NCI-H345 treated with DMSO at 0.1 percent for 48 hours (cell line): ENCODE data around the gene KLHL17.

Source experiments
- DNase-seq: peaks from one replicate; lab custom pipeline; 2025; ENCODE audit not compliant: unreplicated experiment; lab: John Stamatoyannopoulos, UW

KLHL17 gene

DNA sequence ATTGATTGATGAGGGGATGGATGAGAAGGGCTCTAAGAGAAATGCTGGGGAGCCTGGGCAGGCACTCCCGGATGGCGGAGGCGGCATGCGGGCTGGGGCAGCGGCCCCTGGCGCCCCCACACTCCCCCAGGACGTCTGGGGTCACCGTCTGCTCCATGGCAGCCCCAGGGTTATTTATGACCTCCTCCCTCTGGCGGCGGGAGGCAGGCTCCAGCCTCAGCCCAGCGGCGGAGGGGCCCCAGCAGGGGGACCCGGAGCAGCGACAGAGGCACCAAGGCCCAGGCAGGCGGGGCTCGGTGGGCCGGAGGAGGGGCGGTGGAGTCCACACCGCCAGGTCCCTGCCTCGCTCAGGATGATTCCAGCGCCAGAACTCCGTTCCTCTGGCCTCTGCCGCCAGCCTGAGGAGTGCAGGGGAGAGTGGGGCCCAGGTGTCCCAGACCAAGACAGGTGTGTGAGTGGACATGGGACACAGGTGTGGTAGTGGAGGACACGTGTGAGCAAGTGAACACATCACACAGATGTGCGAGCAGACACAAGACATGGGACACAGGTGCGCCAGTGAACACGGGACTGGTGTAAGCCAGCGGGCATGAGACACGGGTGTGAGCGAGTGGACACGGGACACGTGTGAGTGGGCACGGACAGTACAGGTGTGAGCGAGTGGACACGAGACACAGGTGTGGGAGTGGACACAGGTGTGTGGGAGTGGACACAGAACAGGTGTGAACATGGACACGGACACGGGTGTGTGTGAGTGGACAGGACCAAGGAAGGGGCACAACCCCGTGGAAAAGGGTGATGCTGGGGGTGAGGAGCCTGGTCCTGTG lies 39.2 kb upstream of the KLHL17 start:
- DNase-seq, result peak; percentile 37

GRCh38 chr1:923131-923990 lies 37.0 kb upstream of the KLHL17 start, which contains the start of gene SAMD11:
SAMD11 (plus strand) TSS chr1:923923; CDS start chr1:924432, 509 bp downstream.
- DNase-seq, result peak; percentile 35

- no peak for DNase-seq
Measured at GRCh38 chr1:923991-924655, 36.3 kb upstream of the KLHL17 start.

DNA sequence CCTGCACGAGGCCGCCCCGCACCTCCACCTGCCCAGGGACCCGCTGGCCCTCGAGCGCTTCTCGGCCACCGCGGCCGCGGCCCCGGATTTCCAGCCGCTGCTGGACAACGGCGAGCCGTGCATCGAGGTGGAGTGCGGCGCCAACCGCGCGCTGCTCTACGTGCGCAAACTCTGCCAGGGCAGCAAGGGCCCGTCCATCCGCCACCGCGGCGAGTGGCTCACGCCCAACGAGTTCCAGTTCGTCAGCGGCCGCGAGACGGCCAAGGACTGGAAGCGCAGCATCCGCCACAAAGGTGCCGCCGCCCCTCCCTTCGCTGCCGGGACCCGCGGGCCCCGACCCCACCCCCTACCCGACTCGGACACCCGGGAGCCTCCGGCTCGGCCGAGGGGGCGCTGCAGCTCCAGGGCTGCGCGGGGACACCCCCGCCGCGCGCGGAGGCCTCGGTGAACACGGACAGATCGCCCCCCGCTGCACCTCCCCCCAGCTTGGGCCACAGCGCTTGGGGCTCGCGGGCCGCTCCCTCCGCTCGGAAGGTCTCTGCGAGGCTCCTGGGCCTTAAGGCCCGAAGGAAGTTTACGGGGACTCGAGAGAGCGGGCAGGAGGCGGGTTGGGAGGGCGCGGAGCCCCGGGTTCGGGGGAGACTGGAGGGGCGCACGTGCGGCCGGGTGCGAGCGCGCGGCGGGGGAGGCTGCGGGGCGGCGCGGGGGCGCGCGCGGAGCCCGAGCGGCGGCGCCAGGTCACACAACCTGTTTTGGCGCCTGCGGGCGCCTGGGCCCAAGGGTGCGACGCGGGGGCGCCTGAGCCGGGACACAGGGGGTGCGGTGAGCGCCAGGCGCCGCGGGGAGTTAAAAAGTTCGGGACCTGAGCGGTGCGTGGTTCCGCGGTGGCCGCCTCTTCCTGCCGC lies 35.5 kb upstream of the KLHL17 start:
- no peak for DNase-seq

GRCh38 chr1:925561-926421 lies 34.6 kb upstream of the KLHL17 start:
- DNase-seq, result no peak

DNA sequence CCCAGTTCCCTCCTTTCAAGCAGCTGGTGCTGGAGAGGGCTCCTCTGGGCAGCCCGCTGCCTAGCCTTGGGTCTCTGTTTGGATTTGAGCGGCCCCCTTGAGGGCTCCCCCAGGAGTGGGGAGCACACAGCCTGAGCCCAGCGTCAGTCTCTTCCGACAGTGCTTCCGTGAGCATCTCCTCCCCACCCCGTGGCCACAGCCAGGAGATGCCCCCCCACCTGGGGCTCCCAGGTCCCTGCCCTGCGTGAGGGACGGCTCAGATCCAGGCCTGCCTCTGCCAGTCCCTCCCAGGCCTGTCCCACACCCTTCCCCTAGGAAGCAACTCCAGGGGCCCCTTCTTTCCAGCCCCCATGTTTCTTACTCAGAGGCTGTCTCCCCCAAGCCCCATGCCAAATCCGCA lies 33.1 kb upstream of the KLHL17 start:
- DNase-seq, result no peak

DNA sequence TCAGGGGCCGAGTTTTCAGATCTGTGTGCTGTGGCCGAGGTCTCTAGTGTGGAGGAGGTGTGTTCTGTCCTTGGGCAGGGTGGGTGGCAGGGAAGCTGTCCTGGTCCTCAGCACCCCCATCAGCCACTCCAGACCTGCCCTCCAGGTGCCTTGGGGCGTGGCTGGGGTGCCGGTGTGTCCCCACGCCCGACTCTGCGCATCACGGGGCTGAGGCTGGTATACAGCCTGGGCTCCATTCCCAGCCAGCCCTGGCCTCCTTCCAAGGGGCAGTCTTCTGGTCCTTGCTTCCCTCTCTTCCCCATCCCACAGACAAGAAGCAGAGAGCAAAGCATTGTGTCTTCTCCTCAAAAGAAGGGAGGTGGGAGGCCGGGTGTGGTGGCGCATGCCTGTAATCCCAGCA lies 32.6 kb upstream of the KLHL17 start:
- no peak for DNase-seq

DNA sequence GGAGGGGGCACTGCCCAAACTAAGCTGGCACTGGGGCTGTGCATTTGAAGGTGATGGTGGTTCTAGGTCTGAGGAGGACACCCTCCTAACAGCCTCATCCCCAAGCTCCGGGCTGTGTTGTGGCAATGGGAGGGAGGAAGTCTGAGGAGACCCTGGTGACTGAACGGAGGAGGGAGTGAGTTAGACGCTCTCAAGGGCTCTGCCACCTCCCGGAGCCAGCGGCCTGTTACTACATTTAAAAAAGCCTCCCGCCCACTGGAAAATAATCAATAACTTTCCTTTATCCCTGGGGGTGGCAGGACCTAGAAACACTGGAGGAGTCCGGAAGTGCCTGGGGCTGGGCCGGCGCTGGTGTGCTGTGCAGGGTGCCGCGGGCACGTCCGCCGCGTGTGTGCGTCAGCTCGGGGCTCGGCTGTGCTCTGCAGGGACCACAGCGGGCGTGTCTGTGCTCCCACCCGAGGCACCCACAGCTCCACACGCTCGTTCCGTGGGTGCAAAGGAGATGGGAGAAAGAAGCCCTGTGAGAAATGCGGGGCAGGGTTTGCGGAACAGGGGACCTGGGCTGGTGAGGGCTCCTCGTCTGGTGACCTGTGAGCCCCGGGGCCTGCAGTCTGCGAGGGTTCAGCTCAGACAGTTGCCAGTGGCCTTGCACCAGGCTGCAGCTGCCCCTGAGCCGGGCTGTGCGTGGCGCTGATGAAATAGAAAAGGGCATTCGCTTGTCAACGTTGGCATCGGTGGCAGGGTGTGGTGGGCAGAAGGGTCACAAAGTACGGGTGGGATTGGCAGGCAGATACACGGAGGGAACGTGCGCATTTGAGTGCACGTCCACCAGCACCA lies 31.3 kb upstream of the KLHL17 start:
- no peak for DNase-seq

GRCh38 chr1:929712-930632 lies 30.4 kb upstream of the KLHL17 start:
- DNase-seq, result no peak

GRCh38 chr1:930633-931138 lies 29.7 kb upstream of the KLHL17 start:
- no peak for DNase-seq

GRCh38 chr1:931380-932172 lies 28.8 kb upstream of the KLHL17 start:
- no peak for DNase-seq

- no peak for DNase-seq
Measured at GRCh38 chr1:932173-932510, 28.2 kb upstream of the KLHL17 start.

- no peak for DNase-seq
Measured at GRCh38 chr1:932776-933602, 27.4 kb upstream of the KLHL17 start.

DNA sequence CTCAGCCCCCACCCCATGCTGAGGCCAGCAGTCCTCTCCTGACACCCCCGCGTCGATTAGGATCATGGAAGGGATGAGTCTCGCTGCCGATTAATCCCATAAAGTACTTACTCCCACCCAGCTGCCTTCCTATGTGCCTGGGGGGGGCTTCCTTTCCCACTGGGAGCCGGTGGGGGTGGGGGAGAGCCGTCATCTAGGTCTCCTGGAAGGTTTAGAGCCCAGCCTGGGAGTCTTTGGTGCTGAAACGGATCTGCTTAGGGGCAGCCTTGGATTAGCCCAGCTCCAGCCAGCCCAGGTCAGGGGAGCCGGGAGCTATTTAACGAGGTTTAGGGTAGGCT lies 26.8 kb upstream of the KLHL17 start:
- no peak for DNase-seq

- DNase-seq, result no peak
Measured at GRCh38 chr1:934991-935750, 25.2 kb upstream of the KLHL17 start.
